Neural cell (in vitro differentiated cells): Measurements from ENCODE around the gene CAMSAP2.

Source experiments
- EP300 ChIP-seq: fragments of 450-650 bp; conservative IDR thresholded peaks from 2 replicates; pipeline ENCODE4 v1.6.1; 2014; ENCODE audit warnings: antibody characterized with exemption, mild to moderate bottlenecking, moderate library complexity; ENCODE audit not compliant: poor library complexity, severe bottlenecking
- EZH2 ChIP-seq: fragments of 200-600, 300-800 bp; shearing (Covaris generic), sonication (generic); IDR thresholded peaks from 2 replicates; pipeline ENCODE4 v1.6.1; 2014; ENCODE audit warnings: antibody characterized with exemption, low read length, borderline replicate concordance, mild to moderate bottlenecking; ENCODE audit not compliant: insufficient read depth, poor library complexity, severe bottlenecking
- TF ChIP-seq, protein P1 (sequence below): IDR thresholded peaks from 2 replicates; pipeline ENCODE4 v1.6.1; 2012; ENCODE audit warnings: borderline replicate concordance
- TF ChIP-seq, protein P2 (sequence below): fragments of 450-650 bp; IDR thresholded peaks from 2 replicates; pipeline ENCODE4 v1.5.1; 2014; ENCODE audit warnings: antibody characterized with exemption, mild to moderate bottlenecking, moderate library complexity; ENCODE audit not compliant: poor library complexity, severe bottlenecking

- TF ChIP-seq EP300 (no peak), EZH2 (no peak)
- TF ChIP-seq, protein P1, sequence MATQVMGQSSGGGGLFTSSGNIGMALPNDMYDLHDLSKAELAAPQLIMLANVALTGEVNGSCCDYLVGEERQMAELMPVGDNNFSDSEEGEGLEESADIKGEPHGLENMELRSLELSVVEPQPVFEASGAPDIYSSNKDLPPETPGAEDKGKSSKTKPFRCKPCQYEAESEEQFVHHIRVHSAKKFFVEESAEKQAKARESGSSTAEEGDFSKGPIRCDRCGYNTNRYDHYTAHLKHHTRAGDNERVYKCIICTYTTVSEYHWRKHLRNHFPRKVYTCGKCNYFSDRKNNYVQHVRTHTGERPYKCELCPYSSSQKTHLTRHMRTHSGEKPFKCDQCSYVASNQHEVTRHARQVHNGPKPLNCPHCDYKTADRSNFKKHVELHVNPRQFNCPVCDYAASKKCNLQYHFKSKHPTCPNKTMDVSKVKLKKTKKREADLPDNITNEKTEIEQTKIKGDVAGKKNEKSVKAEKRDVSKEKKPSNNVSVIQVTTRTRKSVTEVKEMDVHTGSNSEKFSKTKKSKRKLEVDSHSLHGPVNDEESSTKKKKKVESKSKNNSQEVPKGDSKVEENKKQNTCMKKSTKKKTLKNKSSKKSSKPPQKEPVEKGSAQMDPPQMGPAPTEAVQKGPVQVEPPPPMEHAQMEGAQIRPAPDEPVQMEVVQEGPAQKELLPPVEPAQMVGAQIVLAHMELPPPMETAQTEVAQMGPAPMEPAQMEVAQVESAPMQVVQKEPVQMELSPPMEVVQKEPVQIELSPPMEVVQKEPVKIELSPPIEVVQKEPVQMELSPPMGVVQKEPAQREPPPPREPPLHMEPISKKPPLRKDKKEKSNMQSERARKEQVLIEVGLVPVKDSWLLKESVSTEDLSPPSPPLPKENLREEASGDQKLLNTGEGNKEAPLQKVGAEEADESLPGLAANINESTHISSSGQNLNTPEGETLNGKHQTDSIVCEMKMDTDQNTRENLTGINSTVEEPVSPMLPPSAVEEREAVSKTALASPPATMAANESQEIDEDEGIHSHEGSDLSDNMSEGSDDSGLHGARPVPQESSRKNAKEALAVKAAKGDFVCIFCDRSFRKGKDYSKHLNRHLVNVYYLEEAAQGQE = no peak
- TF ChIP-seq, protein P2, sequence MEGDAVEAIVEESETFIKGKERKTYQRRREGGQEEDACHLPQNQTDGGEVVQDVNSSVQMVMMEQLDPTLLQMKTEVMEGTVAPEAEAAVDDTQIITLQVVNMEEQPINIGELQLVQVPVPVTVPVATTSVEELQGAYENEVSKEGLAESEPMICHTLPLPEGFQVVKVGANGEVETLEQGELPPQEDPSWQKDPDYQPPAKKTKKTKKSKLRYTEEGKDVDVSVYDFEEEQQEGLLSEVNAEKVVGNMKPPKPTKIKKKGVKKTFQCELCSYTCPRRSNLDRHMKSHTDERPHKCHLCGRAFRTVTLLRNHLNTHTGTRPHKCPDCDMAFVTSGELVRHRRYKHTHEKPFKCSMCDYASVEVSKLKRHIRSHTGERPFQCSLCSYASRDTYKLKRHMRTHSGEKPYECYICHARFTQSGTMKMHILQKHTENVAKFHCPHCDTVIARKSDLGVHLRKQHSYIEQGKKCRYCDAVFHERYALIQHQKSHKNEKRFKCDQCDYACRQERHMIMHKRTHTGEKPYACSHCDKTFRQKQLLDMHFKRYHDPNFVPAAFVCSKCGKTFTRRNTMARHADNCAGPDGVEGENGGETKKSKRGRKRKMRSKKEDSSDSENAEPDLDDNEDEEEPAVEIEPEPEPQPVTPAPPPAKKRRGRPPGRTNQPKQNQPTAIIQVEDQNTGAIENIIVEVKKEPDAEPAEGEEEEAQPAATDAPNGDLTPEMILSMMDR = no peak
These were observed 100.2 kb downstream of the CAMSAP2 start for GRCh38 chr1:200838676-200839445.
